HEK293 (cell line): ENCODE data around the gene MTUS2.

ENCODE experiments used
- CTCF ChIA-PET: fragments of 350-600 bp; formaldehyde crosslinking; extraction: SDS; loops from one replicate; lab custom pipeline; 2021; ENCODE audit warnings: antibody characterized with exemption; lab: Yijun Ruan, JAX
- POLR2A ChIA-PET: fragments of 300-600 bp; formaldehyde crosslinking; extraction: SDS; loops from one replicate; lab custom pipeline; 2020; ENCODE audit warnings: antibody characterized with exemption, inconsistent platforms; lab: Yijun Ruan, JAX
- H3K27ac ChIP-seq: fragments of 200-500 bp; sonication (Bioruptor generic); 2 replicates; pipeline ENCODE4 v1.5.1; 2014; ENCODE audit warnings: low read depth, low read length, control low read depth, inconsistent platforms; ENCODE audit errors: extremely low read depth
- H3K36me3 ChIP-seq, 2 experiments: fragments of 200-500 bp in 1 of 2; sonication (Bioruptor generic) in 1 of 2; 1 replicate in 1 of 2; 2 replicates in 1 of 2; pipeline ENCODE4 v1.5.1; 2014 to 2017; ENCODE audit warnings: inconsistent platforms in 2 of 2, low read length in 2 of 2; ENCODE audit not compliant: control insufficient read depth in 2 of 2, insufficient read depth in 1 of 2
- H3K4me1 ChIP-seq: fragments of 200-500 bp; sonication (Bioruptor generic); 2 replicates; pipeline ENCODE4 v1.5.1; 2014; ENCODE audit warnings: mild to moderate bottlenecking, low read length, inconsistent platforms; ENCODE audit not compliant: control insufficient read depth, insufficient read depth
- H3K4me3 ChIP-seq: 2 replicates; pipeline ENCODE4 v1.5.1; 2011; ENCODE audit warnings: low read depth, mild to moderate bottlenecking, control low read depth, low read length, moderate library complexity
- H3K9me3 ChIP-seq: fragments of 200-500 bp; sonication (Bioruptor generic); 2 replicates; pipeline ENCODE4 v1.5.1; 2014; ENCODE audit warnings: low read depth, low read length, inconsistent platforms; ENCODE audit not compliant: control insufficient read depth, insufficient read depth
- ATF2 ChIP-seq: fragments of 450-650 bp; formaldehyde crosslinking; IDR thresholded peaks from 2 replicates; pipeline ENCODE4 v1.5.1; 2016; ENCODE audit warnings: missing biosample characterization, missing genetic modification characterization, low read depth
- EGR2 ChIP-seq: fragments of 450-650 bp; formaldehyde crosslinking; IDR thresholded peaks from 2 replicates; pipeline ENCODE4 v1.5.1; 2016; ENCODE audit warnings: low read depth, missing biosample characterization, missing genetic modification characterization
- OSR2 ChIP-seq: fragments of 450-650 bp; formaldehyde crosslinking; IDR thresholded peaks from 2 replicates; pipeline ENCODE4 v1.5.1; 2016; ENCODE audit warnings: missing biosample characterization, missing genetic modification characterization
- PRDM2 ChIP-seq: fragments of 450-650 bp; formaldehyde crosslinking; IDR thresholded peaks from 2 replicates; pipeline ENCODE4 v1.5.1; 2016; ENCODE audit warnings: missing biosample characterization, missing genetic modification characterization, borderline replicate concordance
- SCRT2 ChIP-seq: fragments of 450-650 bp; formaldehyde crosslinking; IDR thresholded peaks from 2 replicates; pipeline ENCODE4 v1.5.1; 2016; ENCODE audit warnings: missing biosample characterization, missing genetic modification characterization
- SP3 ChIP-seq: fragments of 450-650 bp; formaldehyde crosslinking; IDR thresholded peaks from 2 replicates; pipeline ENCODE4 v1.5.1; 2016; ENCODE audit warnings: missing biosample characterization, missing genetic modification characterization
- ZIC2 ChIP-seq: fragments of 450-650 bp; formaldehyde crosslinking; IDR thresholded peaks from 2 replicates; pipeline ENCODE4 v1.5.1; 2016; ENCODE audit warnings: missing biosample characterization, missing genetic modification characterization
- ZNF19 ChIP-seq: fragments of 450-650 bp; formaldehyde crosslinking; IDR thresholded peaks from 2 replicates; pipeline ENCODE4; 2016; ENCODE audit warnings: missing biosample characterization, missing genetic modification characterization, low read depth
- ZNF26 ChIP-seq: fragments of 450-650 bp; formaldehyde crosslinking; IDR thresholded peaks from 2 replicates; pipeline ENCODE4 v1.5.1; 2016; ENCODE audit warnings: missing biosample characterization, missing genetic modification characterization
- ZNF585B ChIP-seq: fragments of 450-650 bp; formaldehyde crosslinking; IDR thresholded peaks from 2 replicates; pipeline ENCODE4 v1.5.1; 2016; ENCODE audit warnings: missing biosample characterization, missing genetic modification characterization
- ZNF621 ChIP-seq: fragments of 450-650 bp; formaldehyde crosslinking; IDR thresholded peaks from 2 replicates; pipeline ENCODE4 v1.5.1; 2017; ENCODE audit warnings: missing biosample characterization, missing genetic modification characterization
- ZNF660 ChIP-seq: fragments of 450-650 bp; IDR thresholded peaks from 2 replicates; pipeline ENCODE4 v1.5.1; 2018; ENCODE audit warnings: missing biosample characterization, mild to moderate bottlenecking, missing genetic modification characterization
- ZNF776 ChIP-seq: fragments of 450-650 bp; formaldehyde crosslinking; IDR thresholded peaks from 2 replicates; pipeline ENCODE4 v1.5.0; 2017; ENCODE audit warnings: missing biosample characterization, missing genetic modification characterization, borderline replicate concordance

MTUS2 gene

GRCh38 chr13:29284726-29285125 is 464.6 kb downstream of the MTUS2 start (continued):
- TF ChIP-seq PRDM2 (tag by site-specific recombination): no peak
- TF ChIP-seq EGR2 (tag by site-specific recombination): no peak
- TF ChIP-seq ZNF621 (tag by site-specific recombination): no peak
- no peak for TF ChIP-seq ATF2 (tag by site-specific recombination)
- TF ChIP-seq ZNF660 (tag by site-specific recombination): no peak
- TF ChIP-seq ZIC2 (tag by site-specific recombination): no peak

GRCh38 chr13:29287237-29287636 is 467.1 kb downstream of the MTUS2 start:
- no peak overlapping the region for H3K27ac ChIP-seq
- ChIA-PET CTCF (interaction anchor here (0.6 kb wide), 1 partner anchor 41 kb away, joined by 5 read pairs; no protein-coding TSS in a partner anchor), POLR2A (no interaction called here)
- TF ChIP-seq ZNF776 (tag by site-specific recombination): no peak
- TF ChIP-seq ZNF19 (tag by site-specific recombination): no peak
- TF ChIP-seq SCRT2: no peak
- TF ChIP-seq OSR2: no peak
- TF ChIP-seq EGR2 (tag by site-specific recombination): no peak
- H3K4me1 ChIP-seq: no peaks in the 10 kb centered on the region
- no peaks in the 10 kb centered on the region for H3K9me3 ChIP-seq
- no peaks in the 10 kb centered on the region for H3K36me3 ChIP-seq
- no peak overlapping the region for H3K4me3 ChIP-seq

GRCh38 chr13:29292045-29292444 is 471.9 kb downstream of the MTUS2 start:
- POLR2A ChIA-PET: no interaction called here
- no peaks in the 10 kb centered on the region for H3K4me1 ChIP-seq
- H3K4me3 ChIP-seq: no peak overlapping the region
- CTCF ChIA-PET: no interaction called here
- H3K36me3 ChIP-seq: no peaks in the 10 kb centered on the region
- H3K27ac ChIP-seq: no peak overlapping the region
- TF ChIP-seq ZNF585B (tag by site-specific recombination) (no peak), OSR2 (no peak), ZNF26 (tag by site-specific recombination) (no peak), SP3 (tag by site-specific recombination) (no peak)
- no peaks in the 10 kb centered on the region for H3K9me3 ChIP-seq
